ENCODE data around the gene DOCK9. TPM values are rescaled to one million over a fixed set of nuclear protein-coding genes. Genes with fewer than 3 reads are reported as not detected.

DOCK9 gene
- total RNA-seq, 1 experiment from 2014 or later, result 100 TPM

GRCh38 chr13:98888222-98888889 is 89.5 kb downstream of the DOCK9 start:
- DNase-seq (ENCODE audit: low read depth), result no peak

- DNase-seq (ENCODE audit: low read depth), result no peak
Observed at GRCh38 chr13:98886587-98887230, 91.2 kb downstream of the DOCK9 start.

- no peak for DNase-seq (ENCODE audit: low read depth)
Observed at GRCh38 chr13:98885600-98885999, 92.3 kb downstream of the DOCK9 start.

- no peak for DNase-seq (ENCODE audit: low read depth)
Observed at GRCh38 chr13:98883998-98884397, 93.9 kb downstream of the DOCK9 start.

- DNase-seq (ENCODE audit: low read depth), result no peak
Observed at GRCh38 chr13:98881390-98881789, 96.5 kb downstream of the DOCK9 start.

GRCh38 chr13:98880677-98881076 is 97.2 kb downstream of the DOCK9 start:
- DNase-seq (ENCODE audit: low read depth), result no peak

- no peak for DNase-seq (ENCODE audit: low read depth)
Observed at GRCh38 chr13:98879957-98880356, 97.9 kb downstream of the DOCK9 start.

- no peak for DNase-seq (ENCODE audit: low read depth)
Observed at GRCh38 chr13:98879127-98879520, 98.7 kb downstream of the DOCK9 start.

- DNase-seq (ENCODE audit: low read depth), result no peak
Observed at GRCh38 chr13:98878486-98879126, 99.3 kb downstream of the DOCK9 start.

- no peak for DNase-seq (ENCODE audit: low read depth)
Observed at GRCh38 chr13:98877936-98878335, 99.9 kb downstream of the DOCK9 start.

GRCh38 chr13:98877466-98877865 is 100.4 kb downstream of the DOCK9 start:
- no peak for DNase-seq (ENCODE audit: low read depth)

- no peak for DNase-seq (ENCODE audit: low read depth)
Observed at GRCh38 chr13:98875146-98875729, 102.6 kb downstream of the DOCK9 start.

GRCh38 chr13:98874029-98874397 is 103.9 kb downstream of the DOCK9 start:
- DNase-seq (ENCODE audit: low read depth), result no peak

- DNase-seq (ENCODE audit: low read depth), result no peak
Observed at GRCh38 chr13:98873377-98874028, 104.4 kb downstream of the DOCK9 start.

- no peak for DNase-seq (ENCODE audit: low read depth)
Observed at GRCh38 chr13:98871727-98872126, 106.1 kb downstream of the DOCK9 start.

- peak; percentile 26 for DNase-seq (ENCODE audit: low read depth)
Observed at GRCh38 chr13:98869408-98870090, 108.3 kb downstream of the DOCK9 start.

- no peak for DNase-seq (ENCODE audit: low read depth)
Observed at GRCh38 chr13:98868932-98869331, 108.9 kb downstream of the DOCK9 start.

GRCh38 chr13:98866882-98867281 is 111.0 kb downstream of the DOCK9 start:
- no peak for DNase-seq (ENCODE audit: low read depth)

GRCh38 chr13:98860491-98860890 is 117.4 kb downstream of the DOCK9 start:
- no peak for DNase-seq (ENCODE audit: low read depth)

GRCh38 chr13:98858191-98858590 is 119.7 kb downstream of the DOCK9 start:
- DNase-seq (ENCODE audit: low read depth), result no peak

GRCh38 chr13:98856983-98857382 is 120.9 kb downstream of the DOCK9 start:
- peak; percentile 51 for DNase-seq (ENCODE audit: low read depth)

- DNase-seq (ENCODE audit: low read depth), result no peak
Observed at GRCh38 chr13:98854448-98854847, 123.4 kb downstream of the DOCK9 start.
